Measurements from ENCODE around the gene SLC16A13.

- no peak for TF ChIP-seq POLR2AphosphoS5 (IDR thresholded peaks at IDR 0.05; ENCODE audit: low read depth, low read length)
- TF ChIP-seq POLR2A (IDR thresholded peaks at IDR 0.05; ENCODE audit: low read depth, low read length), result no peak
- no peak for TF ChIP-seq TAF1 (IDR thresholded peaks at IDR 0.05; ENCODE audit: borderline replicate concordance, low read depth, low read length)
Observed at GRCh38 chr17:6998855-6999508, 36.8 kb upstream of the SLC16A13 start.

All from GM12892 (cell line).